ENCODE results near the gene RGR. TPM values are rescaled to one million over a fixed set of nuclear protein-coding genes. Genes with fewer than 3 reads are reported as not detected.

Gene RGR
- total RNA-seq (2022; extraction: Qiagen RNA extraction; ENCODE audit: low read depth): not detected in 5 replicates

GRCh38 chr10:84244651-84245270, at the start of gene RGR:
TSS of gene RGR (plus strand) at chr10:84245053. CDS start at chr10:84245091, 38 bp downstream.

DNA sequence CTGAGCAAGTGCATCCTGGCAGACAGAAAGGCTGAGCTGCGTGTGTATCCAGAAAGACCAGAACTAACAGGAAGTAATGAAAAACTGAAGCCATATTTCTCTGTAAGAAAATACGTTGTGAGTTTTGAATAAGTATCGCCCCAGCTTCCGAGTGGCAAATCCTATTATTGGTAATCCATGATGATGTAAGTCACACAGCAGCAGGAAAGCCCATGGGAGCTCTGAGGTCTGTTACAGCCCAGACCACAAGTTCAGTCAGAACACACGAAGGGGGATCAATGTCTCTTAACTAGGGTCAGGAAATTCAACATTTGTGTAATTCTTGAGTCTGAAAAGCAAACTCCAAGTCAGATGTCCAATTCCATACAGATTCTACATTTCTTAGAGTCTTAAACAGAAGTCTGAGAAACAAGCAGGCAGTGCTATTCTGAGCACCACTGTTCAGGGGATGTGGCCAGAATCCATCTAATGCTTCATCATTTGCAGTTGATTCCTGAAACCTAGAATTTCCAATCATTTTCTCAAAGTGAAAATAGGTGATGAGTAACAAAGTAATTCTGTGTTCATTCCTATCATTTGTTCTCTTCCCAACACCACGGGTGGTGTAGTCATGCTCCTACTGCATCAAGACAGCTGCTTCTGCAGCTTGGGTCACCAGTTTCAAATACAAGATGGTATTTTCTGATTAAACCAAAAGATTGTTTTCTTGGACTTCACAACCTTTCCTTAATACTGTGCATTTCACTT, 19.3 kb upstream of the RGR start, which contains the start of gene LRIT2:
LRIT2 (minus strand) TSS at position 118 of the 747 bp plus-strand sequence; CDS start at position 94, 24 bp downstream.

GRCh38 chr10:84241185-84241790, 3.6 kb upstream of the RGR start, which contains the start of gene LRIT1:
TSS of gene LRIT1 (minus strand) at chr10:84241546. CDS start at chr10:84241439, 107 bp downstream.

Other genes starting within 250 kb of the RGR start
- gene GHITM, start 105.5 kb upstream of the RGR start, total RNA-seq (2022; extraction: Qiagen RNA extraction; ENCODE audit: low read depth): 205 to 228 TPM (median 220 TPM) in 5 replicates
- gene GPR15LG, start 71.3 kb upstream of the RGR start, total RNA-seq (2022; extraction: Qiagen RNA extraction; ENCODE audit: low read depth): not detected in 5 replicates
- gene CDHR1, start 50.5 kb upstream of the RGR start, total RNA-seq (2022; extraction: Qiagen RNA extraction; ENCODE audit: low read depth): 0.06 to 0.13 TPM (median 0.08 TPM) in 5 replicates
- gene LRIT2, start 19.5 kb upstream of the RGR start, total RNA-seq (2022; extraction: Qiagen RNA extraction; ENCODE audit: low read depth): not detected in 5 replicates
- gene LRIT1, start 3.5 kb upstream of the RGR start, total RNA-seq (2022; extraction: Qiagen RNA extraction; ENCODE audit: low read depth): not detected in 5 replicates
- gene CCSER2, start 83.5 kb downstream of the RGR start, total RNA-seq (2022; extraction: Qiagen RNA extraction; ENCODE audit: low read depth): 9.2 to 15.4 TPM (median 11.9 TPM) in 5 replicates

Data from A549 treated with DMSO at 1 μM for 4 hours (cell line).